IgD-negative memory B cell (primary cell): Measurements from ENCODE around the gene FAM8A1. TPM values are rescaled to one million over a fixed set of nuclear protein-coding genes. Genes with fewer than 3 reads are reported as not detected.

Experiments used
- H3K27ac Mint-ChIP-seq, 3 donors: one replicate each; pipeline ENCODE4 v1.8.0; 2020 to 2022; ENCODE audit warnings: mild to moderate bottlenecking in 3 of 3, mixed read lengths in 3 of 3, moderate library complexity in 1 of 3
- H3K27me3 Mint-ChIP-seq: one replicate; pipeline ENCODE4 v1.8.0; 2021; ENCODE audit warnings: mixed read lengths
- H3K36me3 Mint-ChIP-seq: one replicate; pipeline ENCODE4 v1.8.0; 2020; ENCODE audit warnings: mild to moderate bottlenecking, mixed read lengths
- H3K4me1 Mint-ChIP-seq, 3 donors: one replicate each; pipeline ENCODE4 v1.8.0; 2020 to 2022; ENCODE audit warnings: mixed read lengths in 3 of 3, mild to moderate bottlenecking in 1 of 3
- H3K4me3 Mint-ChIP-seq, 4 donors: one replicate each; pipeline ENCODE4 v1.8.0; 2020 to 2022; ENCODE audit warnings: mild to moderate bottlenecking in 4 of 4, mixed read lengths in 4 of 4, moderate library complexity in 3 of 4
- H3K9me3 Mint-ChIP-seq, 3 donors: one replicate each; pipeline ENCODE4 v1.8.0; 2020 to 2021; ENCODE audit warnings: mixed read lengths in 3 of 3, mild to moderate bottlenecking in 1 of 3
- polyA plus RNA-seq: library from polyadenylated mRNA; unstranded; fragments of 300-500 nt; fragmentation: Illumina TruSeq; gene quantifications from one replicate; pipeline ENCODE4 v1.2.3, GENCODE V29; 2021

FAM8A1 gene
- polyA plus RNA-seq, 1 donor from 2014 or later, result 2.3 TPM

- peak overlapping the region in 2 of 3 donors; percentile 82 for H3K27ac Mint-ChIP-seq
- peak overlapping the region in 1 of 4 donors; percentile 64 for H3K4me3 Mint-ChIP-seq
- no peaks in the 10 kb centered on the region for H3K27me3 Mint-ChIP-seq
- H3K4me1 Mint-ChIP-seq, result peaks cover 20 to 31% (median 25%) of the 10 kb centered on the region in 3 donors
- no peaks in the 10 kb centered on the region for H3K9me3 Mint-ChIP-seq
- peaks cover 3% of the 10 kb centered on the region for H3K36me3 Mint-ChIP-seq
These were observed 28.8 kb downstream of the FAM8A1 start for GRCh38 chr6:17628873-17629272.

GRCh38 chr6:17629824-17630510 lies 29.9 kb downstream of the FAM8A1 start:
- Mint-ChIP-seq H3K4me3 (peak overlapping the region in 1 of 4 donors; percentile 2), H3K9me3 (no peaks in the 10 kb centered on the region), H3K27ac (peak overlapping the region; percentile 37 to 82 (median 76)), H3K4me1 (peaks cover 24 to 35% (median 31%) of the 10 kb centered on the region in 3 donors), H3K36me3 (peaks cover 3% of the 10 kb centered on the region), H3K27me3 (no peaks in the 10 kb centered on the region)

- H3K27ac Mint-ChIP-seq, result peak overlapping the region in 2 of 3 donors; percentile 36 to 72
- peaks cover 25 to 36% (median 31%) of the 10 kb centered on the region in 3 donors for H3K4me1 Mint-ChIP-seq
- H3K36me3 Mint-ChIP-seq, result peaks cover 4% of the 10 kb centered on the region
- no peak overlapping the region for H3K4me3 Mint-ChIP-seq
- H3K9me3 Mint-ChIP-seq, result no peaks in the 10 kb centered on the region
- no peaks in the 10 kb centered on the region for H3K27me3 Mint-ChIP-seq
These were observed 30.5 kb downstream of the FAM8A1 start for GRCh38 chr6:17630511-17631073.

- Mint-ChIP-seq H3K27ac (peak overlapping the region in 1 of 3 donors; percentile 20), H3K4me1 (peaks cover 26 to 38% (median 33%) of the 10 kb centered on the region in 3 donors), H3K4me3 (no peak overlapping the region), H3K36me3 (peaks cover 6% of the 10 kb centered on the region), H3K27me3 (no peaks in the 10 kb centered on the region), H3K9me3 (no peaks in the 10 kb centered on the region)
These were observed 32.8 kb downstream of the FAM8A1 start for GRCh38 chr6:17632934-17633333.

- no peak overlapping the region for H3K4me3 Mint-ChIP-seq
- peak overlapping the region in 2 of 3 donors; percentile 20 to 87 for H3K27ac Mint-ChIP-seq
- H3K27me3 Mint-ChIP-seq, result no peaks in the 10 kb centered on the region
- H3K36me3 Mint-ChIP-seq, result peaks cover 6% of the 10 kb centered on the region
- peaks cover 25 to 40% (median 33%) of the 10 kb centered on the region in 3 donors for H3K4me1 Mint-ChIP-seq
- H3K9me3 Mint-ChIP-seq, result no peaks in the 10 kb centered on the region
These were observed 33.5 kb downstream of the FAM8A1 start for GRCh38 chr6:17633465-17634188.

- Mint-ChIP-seq H3K27me3 (no peaks in the 10 kb centered on the region), H3K4me1 (peaks cover 10 to 24% (median 17%) of the 10 kb centered on the region in 3 donors), H3K27ac (peak overlapping the region in 1 of 3 donors; percentile 23), H3K9me3 (no peaks in the 10 kb centered on the region), H3K4me3 (no peak overlapping the region), H3K36me3 (peaks cover 3% of the 10 kb centered on the region)
These were observed 35.5 kb downstream of the FAM8A1 start for GRCh38 chr6:17635568-17635967.

- H3K9me3 Mint-ChIP-seq, result no peaks in the 10 kb centered on the region
- H3K27me3 Mint-ChIP-seq, result no peaks in the 10 kb centered on the region
- peaks cover 9 to 19% (median 13%) of the 10 kb centered on the region in 3 donors for H3K4me1 Mint-ChIP-seq
- peaks cover 10% of the 10 kb centered on the region for H3K36me3 Mint-ChIP-seq
- H3K4me3 Mint-ChIP-seq, result no peak overlapping the region
- peak overlapping the region; percentile 25 to 84 (median 47) for H3K27ac Mint-ChIP-seq
These were observed 38.2 kb downstream of the FAM8A1 start for GRCh38 chr6:17638212-17638715.

- peak overlapping the region in 1 of 3 donors; percentile 35 for H3K27ac Mint-ChIP-seq
These were observed 40.4 kb downstream of the FAM8A1 start for GRCh38 chr6:17640477-17640917.

GRCh38 chr6:17648745-17649144 lies 48.6 kb downstream of the FAM8A1 start:
- Mint-ChIP-seq H3K9me3 (no peaks in the 10 kb centered on the region), H3K27me3 (no peaks in the 10 kb centered on the region), H3K27ac (no peak overlapping the region), H3K4me3 (no peak overlapping the region), H3K36me3 (peaks cover 6% of the 10 kb centered on the region), H3K4me1 (peaks cover 5 to 11% (median 5%) of the 10 kb centered on the region in 3 donors)

More at GRCh38 chr6:17640477-17640917, 40.4 kb downstream of the FAM8A1 start:
- Mint-ChIP-seq H3K4me3 (no peak overlapping the region), H3K27me3 (no peaks in the 10 kb centered on the region), H3K9me3 (no peaks in the 10 kb centered on the region), H3K36me3 (peaks cover 13% of the 10 kb centered on the region), H3K4me1 (peaks cover 2 to 8% (median 3%) of the 10 kb centered on the region in 3 donors)

- H3K9me3 Mint-ChIP-seq, result no peaks in the 10 kb centered on the region
- H3K27ac Mint-ChIP-seq, result peak overlapping the region in 1 of 3 donors; percentile 59
- H3K4me3 Mint-ChIP-seq, result no peak overlapping the region
- H3K4me1 Mint-ChIP-seq, result peaks cover 5 to 11% (median 5%) of the 10 kb centered on the region in 3 donors
- H3K36me3 Mint-ChIP-seq, result peaks cover 3% of the 10 kb centered on the region
- no peaks in the 10 kb centered on the region for H3K27me3 Mint-ChIP-seq
These were observed 50.7 kb downstream of the FAM8A1 start for GRCh38 chr6:17650656-17651309.

- H3K36me3 Mint-ChIP-seq, result peaks cover 6% of the 10 kb centered on the region
- H3K4me1 Mint-ChIP-seq, result peaks cover 5 to 11% (median 5%) of the 10 kb centered on the region in 3 donors
- H3K27ac Mint-ChIP-seq, result peak overlapping the region in 1 of 3 donors; percentile 82
- H3K9me3 Mint-ChIP-seq, result no peaks in the 10 kb centered on the region
- no peak overlapping the region for H3K4me3 Mint-ChIP-seq
- H3K27me3 Mint-ChIP-seq, result no peaks in the 10 kb centered on the region
These were observed 53.2 kb downstream of the FAM8A1 start for GRCh38 chr6:17653198-17653882.

- H3K27me3 Mint-ChIP-seq, result no peaks in the 10 kb centered on the region
These were observed 56.0 kb downstream of the FAM8A1 start for GRCh38 chr6:17656092-17656491.

GRCh38 chr6:17656644-17657043 lies 56.5 kb downstream of the FAM8A1 start:
- H3K27ac Mint-ChIP-seq, result peak overlapping the region in 1 of 3 donors; percentile 23
- no peaks in the 10 kb centered on the region for H3K9me3 Mint-ChIP-seq
- peaks cover 9% of the 10 kb centered on the region for H3K36me3 Mint-ChIP-seq
- no peak overlapping the region for H3K4me3 Mint-ChIP-seq
- no peaks in the 10 kb centered on the region for H3K27me3 Mint-ChIP-seq
- no peaks in the 10 kb centered on the region for H3K4me1 Mint-ChIP-seq

More at GRCh38 chr6:17656092-17656491, 56.0 kb downstream of the FAM8A1 start:
- Mint-ChIP-seq H3K9me3 (no peaks in the 10 kb centered on the region), H3K4me1 (no peaks in the 10 kb centered on the region), H3K36me3 (peaks cover 6% of the 10 kb centered on the region), H3K4me3 (no peak overlapping the region), H3K27ac (peak overlapping the region in 2 of 3 donors; percentile 23 to 39)
